GM06990 (cell line): ENCODE results near the gene B4GALNT3.

ENCODE experiments used
- DNase-seq: peaks from one replicate; pipeline ENCODE4 v3.0.0-alpha.2; 2011; ENCODE audit not compliant: insufficient read length; ENCODE audit errors: extremely low read depth
- H3K27me3 ChIP-seq: replicated peaks from 2 replicates; pipeline ENCODE4 v1.6.0; 2011; ENCODE audit warnings: low read length; ENCODE audit not compliant: control insufficient read depth, insufficient read depth
- H3K36me3 ChIP-seq: 2 replicates; pipeline ENCODE4 v1.5.1; 2011; ENCODE audit warnings: low read length; ENCODE audit not compliant: control insufficient read depth, insufficient read depth
- H3K4me3 ChIP-seq: replicated peaks from 2 replicates; pipeline ENCODE4 v1.5.1; 2011; ENCODE audit warnings: low read depth, mild to moderate bottlenecking, control low read depth, low read length
- CTCF ChIP-seq: IDR thresholded peaks from 2 replicates; pipeline ENCODE4 v1.5.1; 2011; ENCODE audit warnings: low read length, control low read depth, mild to moderate bottlenecking, inconsistent platforms; ENCODE audit not compliant: insufficient read depth, poor library complexity, severe bottlenecking

The B4GALNT3 gene

GRCh38 chr12:535396-535795 is 75.7 kb downstream of the B4GALNT3 start:
- no peak for DNase-seq
- H3K4me3 ChIP-seq, result no peak overlapping the region
- TF ChIP-seq CTCF, result no peak
- no peaks in the 10 kb centered on the region for H3K36me3 ChIP-seq
- H3K27me3 ChIP-seq, result no peaks in the 10 kb centered on the region; the same call in none of the 2 replicates

- no peak for TF ChIP-seq CTCF
- H3K36me3 ChIP-seq, result no peaks in the 10 kb centered on the region
- no peak overlapping the region for H3K4me3 ChIP-seq
- H3K27me3 ChIP-seq, result no peaks in the 10 kb centered on the region; the same call in none of the 2 replicates
- DNase-seq, result no peak
Observed at GRCh38 chr12:536751-537245, 77.1 kb downstream of the B4GALNT3 start.

GRCh38 chr12:537772-538171 is 78.0 kb downstream of the B4GALNT3 start:
- DNase-seq, result no peak
- H3K4me3 ChIP-seq, result no peak overlapping the region
- H3K36me3 ChIP-seq, result no peaks in the 10 kb centered on the region
- no peak for TF ChIP-seq CTCF
- peaks cover 2% of the 10 kb centered on the region for H3K27me3 ChIP-seq

GRCh38 chr12:538731-539539 is 79.2 kb downstream of the B4GALNT3 start:
- DNase-seq, result no peak
- TF ChIP-seq CTCF, result no peak
- Histone ChIP-seq H3K36me3 (no peaks in the 10 kb centered on the region), H3K27me3 (peaks cover 2% of the 10 kb centered on the region), H3K4me3 (no peak overlapping the region)

GRCh38 chr12:539540-540310 is 80.0 kb downstream of the B4GALNT3 start:
- DNase-seq, result no peak
- no peak overlapping the region for H3K4me3 ChIP-seq
- TF ChIP-seq CTCF, result no peak
- H3K36me3 ChIP-seq, result no peaks in the 10 kb centered on the region
- H3K27me3 ChIP-seq, result peaks cover 2% of the 10 kb centered on the region; the same call in 1 of the 2 replicates
